Esophagus (tissue), 2 donors: Measurements from ENCODE around the gene PYGM. TPM values are rescaled to one million over a fixed set of nuclear protein-coding genes. Genes with fewer than 3 reads are reported as not detected.

Experiments used
- H3K27ac ChIP-seq, 2 donors: one replicate each; pipeline ENCODE4 v1.5.1; 2013; ENCODE audit warnings: low read depth in 2 of 2, mild to moderate bottlenecking in 2 of 2, inconsistent platforms in 1 of 2, low read length in 1 of 2, moderate library complexity in 1 of 2
- H3K27me3 ChIP-seq, 2 donors: one replicate each; pipeline ENCODE4 v1.6.1; 2013; ENCODE audit warnings: low read length in 2 of 2, control low read depth in 1 of 2, mild to moderate bottlenecking in 1 of 2; ENCODE audit not compliant: insufficient read depth in 2 of 2, control insufficient read depth in 1 of 2
- H3K36me3 ChIP-seq, 2 donors: one replicate each; pipeline ENCODE4 v1.6.1; 2013; ENCODE audit warnings: low read length in 1 of 2; ENCODE audit not compliant: control insufficient read depth in 2 of 2, insufficient read depth in 2 of 2
- H3K4me1 ChIP-seq, 2 donors: one replicate each; pipeline ENCODE4 v1.6.1; 2013; ENCODE audit warnings: low read length in 1 of 2; ENCODE audit not compliant: control insufficient read depth in 2 of 2, insufficient read depth in 2 of 2
- H3K4me3 ChIP-seq, 2 donors: one replicate each; pipeline ENCODE4 v1.5.1; 2013; ENCODE audit warnings: low read length in 2 of 2, mild to moderate bottlenecking in 2 of 2, low read depth in 1 of 2, moderate library complexity in 1 of 2
- H3K9me3 ChIP-seq, 2 donors: one replicate each; pipeline ENCODE4 v1.6.1; 2013; ENCODE audit warnings: mild to moderate bottlenecking in 2 of 2, low read depth in 1 of 2, low read length in 1 of 2, moderate library complexity in 1 of 2; ENCODE audit not compliant: control insufficient read depth in 2 of 2, insufficient read depth in 1 of 2
- WGBS, 2 donors: extraction: QIAGEN DNeasy Blood & Tissue Kit; methylation state at CpG; one replicate each; pipeline ENCODE4 v1.1.7; 2013; 5-methylcytosine and 5-hydroxymethylcytosine counted together
- polyA plus RNA-seq, 2 donors: library from polyadenylated mRNA; stranded (reverse); fragments of 200-250 nt; gene quantifications; one replicate each; pipeline ENCODE4 v1.2.3, GENCODE V29; 2013
- donor health status: healthy with polysubstance abuse.
- donor health status: Bipolar disorder and iron deficiency.

Gene PYGM
- polyA plus RNA-seq, 2 donors = 1.2 to 1.7 TPM

- peaks cover 13 to 49% of the 10 kb centered on the region in 2 donors for H3K36me3 ChIP-seq
- no peaks in the 10 kb centered on the region for H3K9me3 ChIP-seq
- no peaks in the 10 kb centered on the region for H3K27me3 ChIP-seq
- 32 to 40% methylated on average over 13 of the region's 13 CpGs for WGBS, 2 donors
- peak overlapping the region; percentile 45 to 82 for H3K27ac ChIP-seq
- H3K4me3 ChIP-seq = no peak overlapping the region
- peaks cover 8 to 12% of the 10 kb centered on the region in 2 donors for H3K4me1 ChIP-seq
Measured at GRCh38 chr11:64762674-64763525, 3.1 kb upstream of the PYGM start.

DNA sequence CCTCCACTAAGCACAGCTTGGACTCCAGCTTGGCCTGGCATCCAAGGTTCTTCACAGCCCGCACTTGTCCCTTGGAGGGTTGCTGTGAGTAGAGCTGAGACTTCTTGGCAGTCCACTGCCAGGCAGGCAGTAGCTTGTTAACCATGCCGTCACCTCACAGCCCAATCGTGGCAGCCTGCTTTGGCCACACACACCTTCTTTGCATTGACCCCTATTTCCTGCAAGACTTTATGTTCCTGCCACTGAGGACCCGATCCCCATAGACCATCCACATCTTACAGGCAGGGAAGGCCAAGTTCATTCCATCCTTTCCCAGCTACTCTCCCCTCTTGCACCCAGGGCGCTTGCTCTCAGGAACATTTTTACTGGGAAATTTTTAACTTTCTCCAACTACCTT is 2.5 kb upstream of the PYGM start:
- Histone ChIP-seq H3K4me3 (no peak overlapping the region), H3K36me3 (peaks cover 7 to 43% of the 10 kb centered on the region in 2 donors), H3K27me3 (no peaks in the 10 kb centered on the region), H3K27ac (peak overlapping the region; percentile 45 to 82), H3K9me3 (no peaks in the 10 kb centered on the region), H3K4me1 (peaks cover 8 to 12% of the 10 kb centered on the region in 2 donors)
- WGBS, 2 donors = 45 to 53% methylated on average over 5 of the region's 5 CpGs

DNA sequence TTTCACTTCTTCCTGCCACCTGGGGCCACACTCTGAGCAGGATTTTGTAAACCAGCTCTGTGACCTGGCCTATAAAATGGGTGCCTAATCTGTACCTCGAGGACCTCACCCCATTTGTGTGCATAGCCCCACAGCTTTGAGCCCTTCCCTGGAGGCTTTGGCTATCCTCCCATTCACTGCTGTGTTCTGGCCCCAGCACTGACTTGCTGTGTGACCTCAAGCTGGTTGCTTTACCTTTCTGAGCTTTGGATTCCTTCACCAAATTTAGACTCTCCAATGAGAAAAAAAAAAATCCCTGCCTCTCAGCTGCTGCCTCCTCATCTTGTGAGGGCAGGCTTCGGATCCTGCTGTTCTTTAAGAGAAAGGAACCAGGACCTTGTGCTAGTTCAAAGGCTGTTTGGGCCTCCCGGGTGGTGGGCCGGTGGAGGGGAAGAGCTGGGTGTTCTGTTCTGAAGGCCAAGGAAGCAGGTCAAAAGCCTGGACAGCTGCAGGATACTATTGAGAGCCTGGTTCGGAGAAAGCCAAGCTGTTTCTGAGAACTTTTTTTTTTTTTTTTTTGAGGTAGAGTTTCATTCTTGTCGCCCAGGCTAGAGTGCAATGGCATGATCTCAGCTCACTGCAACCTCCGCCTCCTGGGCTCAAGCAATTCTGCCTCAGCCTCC is 1.1 kb upstream of the PYGM start:
- 65 to 67% methylated on average over 7 of the region's 7 CpGs for WGBS, 2 donors
- Histone ChIP-seq H3K9me3 (no peaks in the 10 kb centered on the region), H3K4me3 (no peak overlapping the region), H3K4me1 (peaks cover 8 to 12% of the 10 kb centered on the region in 2 donors), H3K36me3 (peaks cover 0 to 30% of the 10 kb centered on the region in 2 donors), H3K27me3 (no peaks in the 10 kb centered on the region), H3K27ac (peak overlapping the region; percentile 8 to 75)

DNA sequence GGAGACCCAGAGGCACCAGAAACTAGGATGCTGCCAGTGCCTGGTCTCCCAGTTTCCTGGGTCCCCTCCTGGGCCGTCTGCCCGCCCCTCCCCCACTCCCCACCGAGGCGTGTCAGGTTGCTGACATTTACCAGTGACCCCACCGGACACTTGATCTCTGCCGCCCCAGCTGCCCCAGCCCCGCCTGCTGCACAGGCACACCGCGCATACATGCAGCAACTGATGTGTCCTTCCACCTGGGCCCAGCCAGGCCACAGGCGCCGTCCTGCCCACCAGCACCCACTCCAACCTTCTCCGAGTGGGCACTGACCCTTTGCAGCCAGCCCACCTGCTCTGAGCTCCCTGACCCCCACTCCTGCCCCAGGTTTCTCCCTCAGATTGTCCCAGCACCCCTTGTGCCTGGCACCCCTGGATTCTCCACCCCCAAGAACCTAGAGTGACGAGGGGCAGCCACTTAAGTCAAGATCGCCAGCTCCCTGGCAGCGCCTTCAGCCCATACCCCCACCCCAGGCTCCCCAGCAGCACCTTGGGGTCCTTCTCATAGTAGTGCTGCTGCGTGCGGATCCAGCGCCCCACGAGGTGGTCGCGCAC is 548 bp downstream of the PYGM start:
- Histone ChIP-seq H3K36me3 (peaks cover 0 to 22% of the 10 kb centered on the region in 2 donors), H3K27ac (peak overlapping the region; percentile 37 to 75), H3K4me3 (no peak overlapping the region), H3K27me3 (no peaks in the 10 kb centered on the region), H3K9me3 (no peaks in the 10 kb centered on the region), H3K4me1 (peaks cover 8 to 12% of the 10 kb centered on the region in 2 donors)
- 69 to 72% methylated on average over 21 of the region's 21 CpGs for WGBS, 2 donors

- H3K9me3 ChIP-seq = no peaks in the 10 kb centered on the region
- H3K27ac ChIP-seq = no peak overlapping the region
- H3K4me1 ChIP-seq = peaks cover 6 to 10% of the 10 kb centered on the region in 2 donors
- 85 to 87% methylated on average over 15 of the region's 15 CpGs for WGBS, 2 donors
- H3K4me3 ChIP-seq = no peak overlapping the region
- H3K36me3 ChIP-seq = peaks cover 0 to 15% of the 10 kb centered on the region in 2 donors
- H3K27me3 ChIP-seq = no peaks in the 10 kb centered on the region
Measured at GRCh38 chr11:64758330-64759079, 1.3 kb downstream of the PYGM start.

DNA sequence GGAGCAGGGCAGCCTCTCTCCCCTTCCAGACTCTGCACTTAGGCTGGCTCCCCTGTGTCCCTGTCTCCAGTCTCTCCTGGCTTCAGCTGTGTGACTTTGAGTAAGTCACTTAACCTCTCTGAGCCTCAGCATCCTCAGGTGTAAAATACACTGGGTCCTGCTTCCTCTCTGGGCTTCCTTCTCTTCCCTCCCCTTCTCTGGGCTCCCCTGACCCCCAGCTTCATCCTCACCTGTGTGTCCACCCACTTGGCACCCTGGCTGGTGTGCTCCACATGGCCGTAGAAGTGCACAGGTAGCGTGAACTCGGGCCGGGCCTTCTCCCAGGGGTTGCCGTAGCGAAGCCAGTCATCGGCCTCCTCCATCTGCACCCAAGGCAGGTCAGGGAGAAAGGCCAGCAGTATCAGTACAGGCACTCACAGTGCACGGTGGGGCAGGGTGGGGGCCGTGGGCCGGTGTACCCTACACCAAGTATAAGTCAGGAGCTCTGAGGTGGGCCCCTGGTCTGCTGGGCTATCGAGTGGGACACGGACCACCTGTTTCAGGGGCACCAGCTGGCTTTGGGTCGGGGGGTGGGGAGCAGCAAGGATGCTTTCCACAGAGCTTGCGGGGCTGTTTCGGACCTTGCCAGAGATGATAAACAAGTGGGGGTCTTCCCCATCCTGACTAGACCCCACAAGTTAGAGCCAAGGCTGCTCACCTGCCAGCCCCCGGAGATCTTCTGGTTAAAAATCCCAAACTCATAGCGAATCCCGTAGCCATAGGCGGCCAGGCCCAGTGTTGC is 2.0 kb downstream of the PYGM start:
- WGBS, 2 donors = 82 to 85% methylated on average over 19 of the region's 19 CpGs
- peaks cover under 1 to 5% of the 10 kb centered on the region in 2 donors for H3K4me1 ChIP-seq
- no peak overlapping the region for H3K27ac ChIP-seq

GRCh38 chr11:64755681-64756361 is 4.0 kb downstream of the PYGM start:
- 80 to 81% methylated on average over 13 of the region's 13 CpGs for WGBS, 2 donors

More for the DNA sequence above, 2.0 kb downstream of the PYGM start:
- Histone ChIP-seq H3K4me3 (no peak overlapping the region), H3K27me3 (no peaks in the 10 kb centered on the region), H3K9me3 (no peaks in the 10 kb centered on the region), H3K36me3 (peaks cover 0 to 11% of the 10 kb centered on the region in 2 donors)

DNA sequence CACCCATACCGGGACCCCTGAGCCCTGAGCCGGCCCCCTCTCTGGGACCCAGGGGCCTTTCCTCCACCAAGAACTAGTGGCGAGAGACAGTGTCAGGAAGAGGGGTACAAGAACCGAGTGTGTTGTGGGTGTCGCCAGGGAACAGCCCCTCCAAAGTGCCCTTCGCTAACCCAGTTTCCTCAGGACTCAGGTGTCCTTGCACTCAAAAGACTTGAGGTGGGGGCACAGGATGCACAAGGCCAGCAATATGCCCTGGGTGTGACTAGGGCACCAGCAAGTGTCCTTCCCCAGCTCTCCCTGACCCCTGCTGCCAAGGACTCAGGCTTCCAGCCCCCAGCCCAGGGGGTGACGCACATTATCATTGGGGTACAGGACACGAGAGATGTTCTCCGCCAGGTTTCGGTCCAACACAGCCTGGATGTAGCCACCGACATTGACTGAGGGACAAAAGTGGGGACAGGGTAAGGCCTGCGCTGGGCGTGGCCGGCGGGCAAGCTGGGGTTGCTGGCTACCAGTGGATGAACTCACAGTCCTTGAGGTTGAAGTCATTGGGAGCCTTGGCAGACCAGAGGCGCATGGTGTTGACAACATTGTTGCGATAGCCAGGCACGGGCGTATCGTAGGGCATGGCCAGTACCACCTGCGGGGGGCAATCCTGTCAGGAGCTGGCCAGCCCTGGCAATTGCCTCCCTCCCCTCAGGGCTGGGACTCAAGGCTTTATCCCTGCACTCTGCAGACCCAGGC is 4.7 kb downstream of the PYGM start:
- H3K36me3 ChIP-seq = peaks cover 0 to 3% of the 10 kb centered on the region in 2 donors
- 91 to 93% methylated on average over 20 to 21 of the region's 21 CpGs for WGBS, 2 donors
- H3K27ac ChIP-seq = no peak overlapping the region
- no peak overlapping the region for H3K4me3 ChIP-seq
- H3K4me1 ChIP-seq = no peaks in the 10 kb centered on the region
- H3K27me3 ChIP-seq = no peaks in the 10 kb centered on the region
- no peaks in the 10 kb centered on the region for H3K9me3 ChIP-seq

More at GRCh38 chr11:64755681-64756361, 4.0 kb downstream of the PYGM start:
- H3K36me3 ChIP-seq = peaks cover 0 to 3% of the 10 kb centered on the region in 2 donors
- no peaks in the 10 kb centered on the region for H3K27me3 ChIP-seq
- H3K9me3 ChIP-seq = no peaks in the 10 kb centered on the region
- no peak overlapping the region for H3K4me3 ChIP-seq
- no peak overlapping the region for H3K27ac ChIP-seq
- H3K4me1 ChIP-seq = no peaks in the 10 kb centered on the region
